Measurements from ENCODE around the gene FANCE.

FANCE gene

DNA sequence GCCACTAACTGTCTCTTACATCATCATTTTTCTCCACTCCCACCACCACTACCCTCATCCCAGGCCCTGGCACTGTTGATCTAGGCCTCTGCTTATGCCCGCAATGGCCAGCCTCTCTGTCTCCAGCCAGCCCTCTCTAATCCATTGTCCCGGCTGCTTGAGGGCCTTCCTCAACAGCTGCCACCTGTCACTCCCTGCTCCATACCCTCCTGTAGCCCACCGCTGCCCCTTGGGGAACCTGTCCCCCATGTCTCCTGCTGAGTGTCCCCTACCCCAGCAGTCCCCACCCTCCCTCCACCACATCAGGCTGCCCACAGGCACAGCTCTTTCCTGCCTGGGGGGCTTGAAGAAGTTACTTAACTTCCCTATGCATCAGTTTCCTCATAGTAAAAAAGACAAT is 31.4 kb downstream of the FANCE start:
- DNase-seq (ENCODE audit: low read depth in 1 of 2, low spot score in 1 of 2): no peak

DNA sequence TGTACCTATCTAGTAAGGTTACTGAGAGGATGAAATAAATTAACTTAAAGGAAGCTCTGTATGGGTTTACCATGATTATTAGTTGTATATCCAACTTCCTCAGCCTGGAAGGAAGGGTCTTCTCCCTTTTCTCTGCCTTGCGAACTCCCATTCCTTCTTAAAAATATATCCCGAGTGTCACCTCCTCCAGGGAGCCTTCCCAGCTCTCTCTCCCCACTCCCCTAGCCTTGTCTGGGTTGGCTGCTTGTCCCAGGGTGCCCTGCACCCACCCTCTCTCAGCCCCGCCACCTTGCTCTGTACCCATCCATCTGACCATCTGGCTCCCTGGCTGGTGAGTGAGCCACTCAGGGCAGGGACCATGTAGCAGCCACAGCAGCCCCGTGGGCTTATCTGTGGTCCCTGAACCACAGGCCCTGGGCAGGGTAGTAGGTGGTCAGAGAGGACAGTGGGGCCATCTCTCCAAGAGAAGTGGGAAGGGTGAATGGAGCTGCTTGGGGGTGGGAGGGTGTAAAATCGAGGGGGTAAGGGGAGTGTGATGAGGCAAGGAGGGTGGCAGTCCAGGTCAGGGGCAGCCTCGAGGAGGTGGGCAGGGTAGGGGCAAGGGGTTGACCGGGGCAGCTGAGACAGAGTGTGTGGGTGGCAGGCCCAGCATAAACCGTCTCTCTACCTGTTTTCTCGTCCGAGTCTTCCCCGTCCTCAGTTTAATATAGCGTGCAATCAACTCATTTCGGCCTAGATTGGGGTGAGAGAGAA is 31.9 kb downstream of the FANCE start:
- no peak for DNase-seq (ENCODE audit: low read depth in 1 of 2, low spot score in 1 of 2)

DNA sequence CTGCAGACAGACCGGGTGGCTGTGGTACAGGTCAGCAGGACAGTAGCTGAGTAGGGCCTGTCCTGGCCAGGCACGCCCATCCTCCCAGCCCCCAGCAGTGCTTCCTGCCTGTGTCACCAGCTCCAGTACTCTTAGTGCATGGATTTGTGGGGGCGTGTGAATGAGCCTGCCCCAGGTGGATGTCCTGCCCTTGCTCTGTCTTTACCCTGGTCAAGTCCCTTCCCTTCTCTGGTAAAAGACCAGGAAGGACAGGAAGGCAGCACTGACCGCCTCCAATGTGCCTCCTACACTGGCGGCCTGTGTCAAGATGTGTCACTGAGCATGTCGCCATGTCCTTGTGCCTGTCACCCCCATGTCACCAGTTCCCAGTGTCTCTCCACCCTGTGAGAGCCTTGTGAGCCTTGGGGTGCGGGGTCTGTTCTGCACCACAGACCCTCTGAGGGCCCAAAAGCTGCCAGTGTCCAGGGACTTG is 32.8 kb downstream of the FANCE start:
- no peak for DNase-seq (ENCODE audit: low read depth in 1 of 2, low spot score in 1 of 2)

GRCh38 chr6:35485402-35485877 is 33.3 kb downstream of the FANCE start:
- DNase-seq (ENCODE audit: low read depth in 1 of 2, low spot score in 1 of 2): no peak

GRCh38 chr6:35486005-35486925 is 34.1 kb downstream of the FANCE start:
- no peak for DNase-seq (ENCODE audit: low read depth in 1 of 2, low spot score in 1 of 2)

DNA sequence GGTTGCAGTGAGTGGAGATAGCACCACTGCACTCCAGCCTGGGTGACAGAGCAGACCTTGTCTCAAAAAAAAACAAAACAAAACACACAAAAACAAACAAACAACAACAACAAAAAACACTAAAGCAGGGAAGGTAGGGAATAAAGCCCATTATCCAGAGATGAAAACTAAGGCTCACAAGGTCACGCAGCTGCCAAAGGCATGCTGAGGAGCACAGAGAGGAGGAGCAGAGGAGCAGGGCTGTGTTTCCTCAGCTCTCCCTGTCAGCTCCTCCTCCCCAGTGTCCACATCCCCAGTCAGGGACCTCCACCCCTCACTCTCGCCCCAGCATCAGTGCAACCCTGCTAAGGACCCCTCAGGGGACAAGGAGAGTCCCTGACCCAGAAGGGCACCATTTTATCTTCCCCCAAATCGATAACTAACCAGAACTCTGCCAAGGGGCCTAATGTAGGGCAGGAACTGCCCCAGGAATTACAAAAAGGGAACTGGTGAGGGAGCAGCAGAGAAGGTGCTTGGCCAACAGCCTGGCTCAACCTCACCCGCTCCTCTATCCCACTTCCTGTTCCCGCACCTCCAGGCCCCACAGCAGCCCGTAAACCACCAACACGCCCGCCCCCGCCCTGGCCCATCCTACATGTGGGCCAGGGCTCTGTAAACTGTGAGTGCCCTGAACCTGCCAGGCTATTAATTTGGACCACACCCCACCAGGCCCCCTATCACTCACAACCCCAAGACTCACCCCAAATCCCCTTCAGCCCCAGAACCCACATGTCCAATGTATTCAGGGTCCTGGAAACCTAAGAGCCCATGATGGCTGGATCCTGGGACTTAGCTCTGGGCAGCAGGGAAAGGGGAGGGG is 35.7 kb downstream of the FANCE start:
- DNase-seq (ENCODE audit: low read depth in 1 of 2, low spot score in 1 of 2): no peak

- DNase-seq (ENCODE audit: low read depth in 1 of 2, low spot score in 1 of 2): no peak
These were observed 36.4 kb downstream of the FANCE start for GRCh38 chr6:35488517-35488862.

DNA sequence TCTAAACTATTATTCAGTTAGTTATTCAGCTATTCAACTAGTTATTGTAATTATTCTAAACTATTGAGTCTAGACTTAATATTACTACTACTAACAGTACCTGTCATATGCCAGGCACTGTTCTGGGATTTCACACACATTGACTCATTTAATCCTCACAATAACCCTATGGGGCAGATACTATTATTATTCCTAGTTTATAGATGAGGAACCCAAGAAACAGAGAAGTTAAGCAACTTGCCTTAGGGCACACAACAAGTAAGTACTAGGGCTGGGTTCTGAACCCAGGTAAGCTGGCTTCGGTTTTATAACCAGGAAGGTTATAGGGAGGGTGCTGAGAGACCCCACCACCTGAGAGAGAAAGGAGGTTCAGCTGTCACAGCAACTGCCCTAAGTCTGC is 36.9 kb downstream of the FANCE start:
- no peak for DNase-seq (ENCODE audit: low read depth in 1 of 2, low spot score in 1 of 2)

- DNase-seq (ENCODE audit: low read depth in 1 of 2, low spot score in 1 of 2): no peak
These were observed 38.1 kb downstream of the FANCE start for GRCh38 chr6:35489995-35490791.

GRCh38 chr6:35490821-35491557 is 38.9 kb downstream of the FANCE start:
- DNase-seq (ENCODE audit: low read depth in 1 of 2, low spot score in 1 of 2): no peak

- no peak for DNase-seq (ENCODE audit: low read depth in 1 of 2, low spot score in 1 of 2)
These were observed 39.6 kb downstream of the FANCE start for GRCh38 chr6:35491558-35492257.

DNA sequence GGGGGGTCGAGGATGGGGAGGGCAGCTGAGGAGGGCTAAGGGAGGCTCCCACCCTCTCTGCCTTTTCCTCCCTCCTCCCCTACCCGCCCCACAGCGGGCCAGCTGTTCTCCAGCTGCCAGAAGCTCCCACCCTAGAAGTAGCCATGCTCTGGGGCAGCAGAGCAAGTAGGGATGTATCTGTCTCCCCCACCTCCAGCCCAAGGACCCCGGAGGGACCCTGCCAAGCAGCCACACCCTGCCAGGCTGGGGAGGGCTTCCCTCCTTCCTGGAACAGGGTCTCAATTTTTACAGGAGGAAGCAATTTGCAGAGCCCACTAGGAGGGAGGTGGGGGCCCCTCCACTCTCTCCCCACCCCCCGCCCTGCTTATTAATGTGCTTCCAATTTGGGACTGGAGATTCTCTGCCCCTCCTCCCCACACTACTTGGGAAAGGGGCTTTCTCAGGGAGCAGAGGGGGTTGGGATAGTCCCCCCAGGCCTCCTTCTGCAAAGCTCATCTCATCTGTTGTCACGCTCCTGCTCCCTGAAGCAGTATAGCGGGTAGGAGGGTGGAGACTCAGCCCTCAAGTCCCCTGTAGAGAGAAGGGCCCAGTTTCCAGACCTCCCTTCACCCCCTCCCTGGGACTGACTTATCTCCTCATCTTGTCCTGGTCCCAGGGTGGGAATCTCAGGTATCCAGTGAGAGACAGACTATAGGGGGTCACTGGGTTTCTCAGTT is 40.3 kb downstream of the FANCE start:
- no peak for DNase-seq (ENCODE audit: low read depth in 1 of 2, low spot score in 1 of 2)

DNA sequence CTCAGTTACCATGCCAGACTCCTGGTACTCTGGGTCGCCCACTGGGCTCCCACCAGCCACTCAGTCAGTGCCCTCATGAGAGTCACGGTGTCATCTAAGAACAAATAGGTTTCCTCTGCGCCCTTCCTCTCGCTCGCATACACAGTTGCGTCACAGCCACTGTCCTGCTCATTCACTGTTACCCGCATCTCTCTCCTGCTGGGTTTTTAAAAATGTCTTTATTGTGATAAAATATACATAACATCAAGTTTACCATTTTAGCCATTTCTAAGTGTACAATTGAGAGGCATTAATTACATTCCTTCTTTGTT is 40.8 kb downstream of the FANCE start:
- DNase-seq (ENCODE audit: low read depth in 1 of 2, low spot score in 1 of 2): no peak

- DNase-seq (ENCODE audit: low read depth in 1 of 2, low spot score in 1 of 2): no peak
These were observed 41.3 kb downstream of the FANCE start for GRCh38 chr6:35493307-35493983.

DNA sequence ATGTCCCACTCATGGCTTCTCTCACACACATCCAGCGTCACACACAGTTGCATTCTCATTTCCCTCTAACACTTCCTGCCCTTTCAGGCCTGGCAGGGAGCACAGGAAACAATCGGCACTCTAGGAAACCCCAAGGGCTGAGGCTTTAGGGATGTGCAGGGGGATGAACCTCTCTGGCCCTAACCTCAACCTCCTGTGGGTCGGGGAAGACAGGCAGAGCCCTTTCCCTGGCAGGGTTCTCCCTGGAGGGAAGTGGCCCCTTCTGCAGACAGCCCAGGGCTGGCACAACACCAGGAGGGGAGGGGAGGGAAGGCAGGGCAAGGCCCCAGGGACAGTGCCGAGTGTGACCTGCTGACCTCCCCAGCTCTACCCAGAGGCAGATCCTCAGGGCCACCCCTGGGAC is 42.0 kb downstream of the FANCE start:
- DNase-seq (ENCODE audit: low read depth in 1 of 2, low spot score in 1 of 2): no peak

DNA sequence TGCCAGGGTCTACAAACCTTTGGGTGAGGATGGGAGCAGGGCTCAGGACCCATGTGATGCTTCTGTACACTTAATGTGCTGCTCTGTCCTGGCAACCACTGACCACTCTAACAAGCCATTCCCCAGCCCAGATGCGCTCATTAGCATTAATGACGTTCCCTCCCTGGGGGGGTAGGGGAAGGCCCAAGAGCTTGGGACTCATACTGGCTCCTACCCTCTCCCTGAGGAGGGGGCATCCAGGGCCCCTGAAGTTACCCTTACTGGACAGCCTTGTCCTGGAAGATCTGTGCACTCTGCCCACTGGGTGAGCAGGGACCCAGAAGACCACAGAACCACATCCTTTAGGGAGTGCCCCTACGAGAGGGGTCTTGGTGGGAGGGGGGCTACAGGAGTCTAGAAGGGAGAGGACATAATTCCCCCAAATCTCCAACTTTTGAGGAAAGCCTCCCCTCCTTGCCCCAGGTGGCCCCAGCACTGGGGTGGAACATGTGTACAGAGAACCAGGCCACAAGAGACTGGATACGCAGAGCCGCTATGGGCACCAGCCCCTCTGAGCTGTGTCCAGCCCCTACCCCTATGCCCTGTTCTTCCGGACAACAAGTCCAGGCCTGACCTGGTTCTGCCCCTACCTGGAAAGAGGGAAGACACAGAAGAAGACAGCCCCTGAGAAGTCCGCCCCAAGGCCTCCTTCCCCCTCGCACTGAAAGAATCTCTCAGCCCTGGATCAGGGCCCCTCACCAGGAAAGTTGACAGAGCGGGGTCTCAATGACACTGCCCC is 43.3 kb downstream of the FANCE start:
- no peak for DNase-seq (ENCODE audit: low read depth in 1 of 2, low spot score in 1 of 2)

All from activated T-helper 1 cell treated with anti-CD3 and anti-CD28 coated beads, Interleukin-2, amount 50 U/mL, for 16 hours (primary cell).